Bone marrow (tissue), 2 donors: Measurements from ENCODE around the gene INPP5D.
"Not testable (repeated sequence)": the region's sequence is repeated elsewhere in the genome, so short reads cannot be mapped to it uniquely, and the experiment has no call there.

Experiments used
- DNase-seq, 2 donors: peaks; one replicate each; lab custom pipeline; 2025; lab: John Stamatoyannopoulos, UW

The INPP5D gene

GRCh38 chr2:233032551-233033320, 27.4 kb upstream of the INPP5D start, which contains the start of gene NEU2:
Gene NEU2, plus strand, starts transcription at chr2:233032672. Its CDS starts 0 bp downstream, at chr2:233032672.
- DNase-seq: no peak

- DNase-seq: no peak
Measured at GRCh38 chr2:233033672-233034071, 26.5 kb upstream of the INPP5D start.

- no peak for DNase-seq
Measured at GRCh38 chr2:233034091-233034882, 25.9 kb upstream of the INPP5D start.

GRCh38 chr2:233035426-233036161, 24.5 kb upstream of the INPP5D start:
- DNase-seq: no peak

GRCh38 chr2:233036162-233036838, 23.8 kb upstream of the INPP5D start:
- DNase-seq: no peak

GRCh38 chr2:233037078-233037477, 23.1 kb upstream of the INPP5D start:
- DNase-seq: no peak

- DNase-seq: no peak
Measured at GRCh38 chr2:233039212-233039845, 20.8 kb upstream of the INPP5D start.

GRCh38 chr2:233039846-233040530, 20.2 kb upstream of the INPP5D start:
- no peak for DNase-seq

GRCh38 chr2:233040571-233040970, 19.6 kb upstream of the INPP5D start:
- DNase-seq: no peak

GRCh38 chr2:233041722-233042323, 18.3 kb upstream of the INPP5D start:
- no peak for DNase-seq

GRCh38 chr2:233042549-233042948, 17.6 kb upstream of the INPP5D start:
- no peak for DNase-seq

- DNase-seq: no peak
Measured at GRCh38 chr2:233044974-233045605, 15.1 kb upstream of the INPP5D start.

- DNase-seq: no peak
Measured at GRCh38 chr2:233047206-233047605, 12.9 kb upstream of the INPP5D start.

GRCh38 chr2:233047667-233048066, 12.5 kb upstream of the INPP5D start:
- DNase-seq: no peak

GRCh38 chr2:233048569-233049193, 11.5 kb upstream of the INPP5D start:
- DNase-seq: no peak

- no peak for DNase-seq
Measured at GRCh38 chr2:233049194-233049761, 10.9 kb upstream of the INPP5D start.

- no peak for DNase-seq
Measured at GRCh38 chr2:233051241-233052149, 8.6 kb upstream of the INPP5D start.

GRCh38 chr2:233052517-233052916, 7.6 kb upstream of the INPP5D start:
- not testable (repeated sequence) for DNase-seq
